Measurements from ENCODE around the gene LCT. TPM values are rescaled to one million over a fixed set of nuclear protein-coding genes. Genes with fewer than 3 reads are reported as not detected.

The LCT gene
- polyA plus RNA-seq, 1 of the 3 experiments (the other 2 are of a cell fraction) = not detected

GRCh38 chr2:135776367-135776766, 60.6 kb downstream of the LCT start:
- TF ChIP-seq TCF12 (IDR thresholded peaks at IDR 0.05) = no peak
- TF ChIP-seq NRF1 (IDR thresholded peaks at IDR 0.05; ENCODE audit: low read depth, low read length) = no peak
- no peak for TF ChIP-seq FOXM1 (IDR thresholded peaks at IDR 0.05; ENCODE audit: low read depth)
- no peak for TF ChIP-seq YY1 (IDR thresholded peaks at IDR 0.05; ENCODE audit: low read depth)
- no peak for TF ChIP-seq RXRA (IDR thresholded peaks at IDR 0.05; ENCODE audit: borderline replicate concordance, low read depth)
- TF ChIP-seq FOSL2 (IDR thresholded peaks at IDR 0.05; ENCODE audit: borderline replicate concordance, low read depth) = no peak
- no peak for TF ChIP-seq REST (IDR thresholded peaks at IDR 0.05; ENCODE audit: low read depth, low read length)
- TF ChIP-seq TAF1 (IDR thresholded peaks at IDR 0.05; ENCODE audit: borderline replicate concordance, low read depth, low read length) = no peak
- TF ChIP-seq TEAD4 (IDR thresholded peaks at IDR 0.05; ENCODE audit: borderline replicate concordance, insufficient read depth) = no peak
- TF ChIP-seq RFX5 (IDR thresholded peaks at IDR 0.05; ENCODE audit: low read length) = no peak
- no peak for TF ChIP-seq IRF3 (IDR thresholded peaks at IDR 0.05; ENCODE audit: low read depth, low read length)
- TF ChIP-seq FOXJ3 (CRISPR knock-in tag; IDR thresholded peaks at IDR 0.05) = no peak
- TF ChIP-seq RAD21 (IDR thresholded peaks at IDR 0.05; ENCODE audit: low read length) = no peak
- no peak for TF ChIP-seq CHD2 (IDR thresholded peaks at IDR 0.05; ENCODE audit: low read length, partially characterized antibody)
- no peak for TF ChIP-seq PBX3 (IDR thresholded peaks at IDR 0.05)
- TF ChIP-seq CTCF (IDR thresholded peaks at IDR 0.05) = no peak
- no peak for TF ChIP-seq POLR2AphosphoS5 (IDR thresholded peaks at IDR 0.05; ENCODE audit: low read depth, low read length)
- 96% methylated on average over 7 of the region's 7 CpGs for WGBS (ENCODE audit: low lambda C conversion rate)

More at GRCh38 chr2:135776367-135776766, 60.6 kb downstream of the LCT start:
- no peak for DNase-seq
- CTCF ChIA-PET = no interaction called here
- Histone ChIP-seq H3K4me2 (no peak overlapping the region), H3K27me3 (ENCODE audit: insufficient read depth) (no peaks in the 10 kb centered on the region), H3K4me1 (ENCODE audit: control insufficient read depth in 1 of 2, insufficient read depth in 2 of 2, low read depth in 1 of 2, low read length in 1 of 2) (no peaks in the 10 kb centered on the region), H3K27ac (ENCODE audit: low read depth in 2 of 2, low read length in 1 of 2) (no peak overlapping the region), H3F3A (replicated peaks; ENCODE audit: insufficient read depth) (peaks cover 6% of the 10 kb centered on the region), H3K79me2 (ENCODE audit: insufficient read depth) (no peaks in the 10 kb centered on the region), H4K20me1 (ENCODE audit: insufficient read depth) (no peaks in the 10 kb centered on the region), H3K9ac (no peak overlapping the region), H2AFZ (ENCODE audit: low read depth) (no peak overlapping the region), H3K9me3 (no peaks in the 10 kb centered on the region; the same call in 1 of the 2 replicates), H3K36me3 (replicated peaks in 1 of 2; ENCODE audit: control insufficient read depth in 1 of 2, insufficient read depth in 2 of 2, low read length in 1 of 2) (peaks cover 66 to 81% of the 10 kb centered on the region in 2 experiments), H3K4me3 (ENCODE audit: low read depth in 2 of 2, low read length in 1 of 2) (no peak overlapping the region), H3K9me2 (no peaks in the 10 kb centered on the region)
- POLR2A ChIA-PET = no interaction called here

All from SK-N-SH (cell line).